KMS-11 (cell line): Measurements from ENCODE around the gene ATG4D.

Experiments
- H2AFZ ChIP-seq: fragments of 200-600 bp; sonication (generic); 2 replicates; pipeline ENCODE4 v1.6.1; 2016; ENCODE audit warnings: antibody characterized with exemption, mixed run types, low read depth
- H3K27ac ChIP-seq: fragments of 200-600 bp; sonication (generic); 2 replicates; pipeline ENCODE4 v1.6.1; 2016; ENCODE audit warnings: mild to moderate bottlenecking, mixed run types
- H3K27me3 ChIP-seq: fragments of 200-600 bp; sonication (generic); 2 replicates; pipeline ENCODE4 v1.6.1; 2017; ENCODE audit warnings: mild to moderate bottlenecking, low read depth, mixed run types, moderate library complexity; ENCODE audit not compliant: insufficient read depth
- H3K36me3 ChIP-seq: fragments of 200-600 bp; sonication (generic); 2 replicates; pipeline ENCODE4 v1.6.1; 2017; ENCODE audit warnings: mild to moderate bottlenecking, mixed run types; ENCODE audit not compliant: insufficient read depth
- H3K4me1 ChIP-seq: fragments of 200-600 bp; sonication (generic); 2 replicates; pipeline ENCODE4 v1.6.1; 2016; ENCODE audit warnings: mild to moderate bottlenecking, low read depth, mixed run types; ENCODE audit not compliant: poor library complexity, severe bottlenecking
- H3K4me2 ChIP-seq: fragments of 200-600 bp; sonication (generic); 2 replicates; pipeline ENCODE4 v1.7.0; 2016; ENCODE audit warnings: mild to moderate bottlenecking, mixed run types
- H3K4me3 ChIP-seq: fragments of 200-600 bp; sonication (generic); IDR thresholded peaks from 2 replicates; pipeline ENCODE4 v1.6.1; 2017; ENCODE audit warnings: low read depth, low read length, mixed read lengths; ENCODE audit not compliant: insufficient read depth
- H3K79me2 ChIP-seq: fragments of 200-600 bp; sonication (generic); 2 replicates; pipeline ENCODE4 v1.6.1; 2016; ENCODE audit warnings: low read depth, mixed run types; ENCODE audit not compliant: insufficient read depth
- H3K9ac ChIP-seq: fragments of 200-600 bp; sonication (generic); 2 replicates; pipeline ENCODE4 v1.6.1; 2016; ENCODE audit warnings: mild to moderate bottlenecking, mixed run types
- H4K20me1 ChIP-seq: fragments of 200-600 bp; sonication (generic); 2 replicates; pipeline ENCODE4 v1.6.1; 2016; ENCODE audit warnings: mild to moderate bottlenecking, mixed run types; ENCODE audit not compliant: insufficient read depth
- CTCF ChIP-seq: fragments of 200-600 bp; sonication (generic); conservative IDR thresholded peaks from 2 replicates; pipeline ENCODE4 v1.6.1; 2017; ENCODE audit warnings: low read depth, mild to moderate bottlenecking, antibody characterized with exemption, low read length, moderate library complexity, mixed read lengths

The ATG4D gene

GRCh38 chr19:10552510-10553053, 8.9 kb downstream of the ATG4D start:
- peaks cover 6% of the 10 kb centered on the region for H3K4me1 ChIP-seq

GRCh38 chr19:10553087-10553667, 9.5 kb downstream of the ATG4D start:
- Histone ChIP-seq H3K27ac (no peak overlapping the region), H3K27me3 (no peaks in the 10 kb centered on the region), H3K9ac (no peak overlapping the region), H3K36me3 (peaks cover 5% of the 10 kb centered on the region; the same call in 1 of the 2 replicates), H3K4me3 (no peak overlapping the region), H3K4me2 (no peak overlapping the region), H3K79me2 (no peaks in the 10 kb centered on the region), H3K4me1 (peaks cover 6% of the 10 kb centered on the region), H2AFZ (no peak overlapping the region), H4K20me1 (no peaks in the 10 kb centered on the region)
- TF ChIP-seq CTCF: no peak

More at GRCh38 chr19:10552510-10553053, 8.9 kb downstream of the ATG4D start:
- TF ChIP-seq CTCF: no peak
- Histone ChIP-seq H3K9ac (no peak overlapping the region), H3K36me3 (peaks cover 5% of the 10 kb centered on the region; the same call in 1 of the 2 replicates), H3K4me3 (no peak overlapping the region), H4K20me1 (no peaks in the 10 kb centered on the region), H3K27ac (no peak overlapping the region), H2AFZ (no peak overlapping the region), H3K79me2 (no peaks in the 10 kb centered on the region), H3K27me3 (no peaks in the 10 kb centered on the region), H3K4me2 (no peak overlapping the region)

GRCh38 chr19:10553943-10554381, 10.3 kb downstream of the ATG4D start:
- H3K27ac ChIP-seq: no peak overlapping the region
- no peaks in the 10 kb centered on the region for H3K79me2 ChIP-seq
- no peak overlapping the region for H3K9ac ChIP-seq
- peaks cover 5% of the 10 kb centered on the region; the same call in 1 of the 2 replicates for H3K36me3 ChIP-seq
- H3K27me3 ChIP-seq: no peaks in the 10 kb centered on the region
- H3K4me1 ChIP-seq: peaks cover 6% of the 10 kb centered on the region
- H2AFZ ChIP-seq: no peak overlapping the region
- TF ChIP-seq CTCF: no peak
- no peak overlapping the region for H3K4me2 ChIP-seq
- H4K20me1 ChIP-seq: no peaks in the 10 kb centered on the region
- no peak overlapping the region for H3K4me3 ChIP-seq

GRCh38 chr19:10554760-10555609, 11.3 kb downstream of the ATG4D start:
- Histone ChIP-seq H4K20me1 (no peaks in the 10 kb centered on the region), H3K36me3 (peaks cover 5% of the 10 kb centered on the region; the same call in 1 of the 2 replicates), H3K4me1 (peaks cover 6% of the 10 kb centered on the region), H3K79me2 (no peaks in the 10 kb centered on the region), H3K4me3 (no peak overlapping the region), H3K27me3 (no peaks in the 10 kb centered on the region), H2AFZ (no peak overlapping the region), H3K4me2 (no peak overlapping the region), H3K9ac (no peak overlapping the region), H3K27ac (no peak overlapping the region)
- no peak for TF ChIP-seq CTCF
